ENCODE results near the gene ANKRD28.
"Not testable (repeated sequence)": the region's sequence is repeated elsewhere in the genome, so short reads cannot be mapped to it uniquely, and the experiment has no call there.

Gene ANKRD28

DNA sequence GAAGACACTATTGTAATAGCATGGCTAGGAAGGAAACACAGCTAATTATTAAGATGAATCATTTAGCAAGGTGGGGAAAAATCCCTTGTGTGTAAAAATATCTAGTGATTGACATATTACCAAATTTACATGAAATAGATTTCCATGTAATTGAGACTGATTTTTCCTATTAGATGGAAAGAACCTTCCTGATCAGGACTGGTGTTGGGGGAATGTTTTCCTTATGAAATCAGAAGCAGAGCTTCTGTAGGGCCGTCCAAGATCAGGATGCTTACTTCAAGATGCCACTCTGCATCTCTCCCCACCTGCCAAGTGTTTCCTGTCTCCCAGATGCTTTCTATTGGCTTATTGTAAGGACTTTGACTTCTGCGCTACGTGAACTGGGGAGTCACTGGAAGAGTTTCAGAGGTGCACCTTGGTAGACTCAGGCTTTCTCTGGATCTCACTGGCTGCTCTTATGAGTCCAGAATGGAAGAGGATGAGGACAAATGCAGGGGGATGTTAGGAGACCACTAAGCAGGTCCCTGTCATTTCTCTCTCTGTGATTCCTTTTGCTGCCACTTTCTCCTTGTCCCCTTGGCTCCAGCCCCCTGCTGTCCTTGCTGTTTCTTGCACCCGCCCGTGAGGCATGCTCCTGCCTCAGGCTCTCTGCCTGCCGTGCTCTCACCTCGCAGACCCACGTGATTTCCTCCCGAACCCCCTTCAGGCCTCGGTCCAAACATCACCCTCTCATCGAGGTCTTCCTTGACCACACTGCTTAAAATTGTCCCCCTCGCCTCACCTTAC is 166.2 kb downstream of the ANKRD28 start:
- no peaks in the 10 kb centered on the region for H3K36me3 ChIP-seq (ENCODE audit: control insufficient read depth, insufficient read depth, low read length)
- no peak for DNase-seq (ENCODE audit: extremely low read depth, insufficient read length)
- no peaks in the 10 kb centered on the region for H3K27me3 ChIP-seq (replicated peaks; ENCODE audit: control insufficient read depth, insufficient read depth, low read length)
- TF ChIP-seq CTCF (IDR thresholded peaks at IDR 0.05; ENCODE audit: insufficient read depth, low read length, poor library complexity, severe bottlenecking), result no peak
- H3K4me3 ChIP-seq (replicated peaks; ENCODE audit: low read depth, low read length), result no peak overlapping the region

DNA sequence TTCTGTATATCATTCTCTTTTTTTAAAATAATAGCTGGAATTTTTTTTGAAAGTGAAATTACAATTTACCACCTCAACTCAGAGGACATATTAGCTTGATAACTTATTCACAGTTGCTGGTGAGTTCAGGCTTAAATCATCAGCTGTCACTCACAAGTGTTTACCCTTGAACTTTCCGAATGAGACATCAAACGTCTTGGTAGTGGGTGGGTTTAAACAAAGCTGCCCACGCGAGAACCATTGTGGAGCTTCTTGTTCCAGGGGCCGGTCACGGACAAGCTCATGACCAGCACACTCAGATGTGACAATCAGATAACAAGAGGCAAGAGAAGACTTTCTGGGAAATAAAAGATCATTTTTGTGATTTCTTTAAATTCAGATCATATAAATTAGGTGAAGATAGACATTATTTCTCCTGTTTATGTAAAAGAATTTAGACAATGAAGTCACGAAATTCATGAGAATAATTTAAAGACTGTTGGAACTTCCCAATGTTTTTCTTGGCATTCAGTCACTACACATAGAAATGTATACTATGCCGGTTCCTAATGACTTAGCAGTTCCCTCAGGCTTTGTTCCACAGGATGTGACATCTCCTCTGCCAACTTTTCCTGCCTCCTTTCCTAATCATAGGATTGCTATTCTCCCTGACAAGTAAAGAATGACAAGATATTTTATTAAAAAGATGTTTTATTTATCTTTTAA is 167.0 kb downstream of the ANKRD28 start:
- TF ChIP-seq CTCF (IDR thresholded peaks at IDR 0.05; ENCODE audit: insufficient read depth, low read length, poor library complexity, severe bottlenecking), result no peak
- no peaks in the 10 kb centered on the region for H3K27me3 ChIP-seq (replicated peaks; ENCODE audit: control insufficient read depth, insufficient read depth, low read length)
- DNase-seq (ENCODE audit: extremely low read depth, insufficient read length), result no peak
- H3K4me3 ChIP-seq (replicated peaks; ENCODE audit: low read depth, low read length), result peak overlapping the region; percentile 33
- H3K36me3 ChIP-seq (ENCODE audit: control insufficient read depth, insufficient read depth, low read length), result no peaks in the 10 kb centered on the region

DNA sequence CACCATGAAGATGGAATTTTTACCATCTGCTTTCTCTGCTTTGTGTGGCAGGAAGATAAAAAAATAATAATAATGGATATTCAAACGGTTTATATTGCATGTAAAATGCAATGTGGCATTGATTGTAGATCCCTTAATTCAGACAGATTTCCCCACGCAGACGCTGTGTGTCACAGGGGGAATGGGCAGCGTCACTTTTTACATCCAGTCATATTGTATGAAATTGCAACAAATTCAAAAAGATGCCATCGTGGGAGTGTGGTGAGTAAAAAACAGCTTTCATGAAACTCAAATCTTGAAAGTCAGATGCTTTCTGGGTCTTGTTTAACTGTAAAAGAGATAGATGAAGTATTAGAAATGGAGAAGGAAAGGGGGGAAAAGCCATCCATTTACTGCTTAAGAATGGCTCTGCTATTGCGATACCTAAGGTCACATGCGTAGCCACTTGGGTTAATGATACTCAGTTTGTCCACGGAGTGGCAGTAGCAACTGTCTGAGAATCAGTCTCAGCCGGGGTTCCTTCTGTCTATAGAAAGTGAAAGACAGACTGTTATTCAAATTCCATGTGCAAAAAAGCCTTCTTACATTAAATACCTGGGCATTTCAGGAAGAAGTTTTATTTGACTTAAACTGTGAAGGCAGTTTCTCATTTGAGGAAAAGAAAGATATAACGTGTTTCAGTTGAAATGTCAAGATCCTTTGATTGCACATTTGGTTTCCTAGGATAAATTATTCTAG is 167.8 kb downstream of the ANKRD28 start:
- Histone ChIP-seq H3K36me3 (ENCODE audit: control insufficient read depth, insufficient read depth, low read length) (no peaks in the 10 kb centered on the region), H3K4me3 (replicated peaks; ENCODE audit: low read depth, low read length) (peak overlapping the region; percentile 33), H3K27me3 (replicated peaks; ENCODE audit: control insufficient read depth, insufficient read depth, low read length) (no peaks in the 10 kb centered on the region)
- peak; percentile 69 for TF ChIP-seq CTCF (IDR thresholded peaks at IDR 0.05; ENCODE audit: insufficient read depth, low read length, poor library complexity, severe bottlenecking)
- DNase-seq (ENCODE audit: extremely low read depth, insufficient read length), result peak; percentile 56

DNA sequence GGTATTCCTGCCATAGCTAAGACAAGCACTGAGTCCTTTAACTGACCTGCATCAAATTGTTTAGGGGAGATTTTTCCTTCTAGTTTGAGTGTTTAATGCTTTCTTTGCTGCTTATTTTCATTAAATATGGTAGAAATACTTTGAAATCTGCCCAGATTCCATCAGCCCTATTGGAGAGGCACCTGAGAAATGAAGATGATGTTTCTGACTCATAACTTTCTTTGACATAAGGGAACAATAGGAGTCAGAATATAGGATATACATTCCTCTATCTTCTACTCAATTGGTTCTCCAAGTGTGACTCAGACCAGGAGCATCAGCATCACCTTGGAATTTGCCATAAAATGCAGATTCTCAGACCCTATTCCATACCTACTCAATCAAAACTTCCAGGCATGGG is 168.8 kb downstream of the ANKRD28 start:
- TF ChIP-seq CTCF (IDR thresholded peaks at IDR 0.05; ENCODE audit: insufficient read depth, low read length, poor library complexity, severe bottlenecking), result no peak
- Histone ChIP-seq H3K27me3 (replicated peaks; ENCODE audit: control insufficient read depth, insufficient read depth, low read length) (no peaks in the 10 kb centered on the region), H3K4me3 (replicated peaks; ENCODE audit: low read depth, low read length) (no peak overlapping the region), H3K36me3 (ENCODE audit: control insufficient read depth, insufficient read depth, low read length) (no peaks in the 10 kb centered on the region)
- DNase-seq (ENCODE audit: extremely low read depth, insufficient read length), result no peak

DNA sequence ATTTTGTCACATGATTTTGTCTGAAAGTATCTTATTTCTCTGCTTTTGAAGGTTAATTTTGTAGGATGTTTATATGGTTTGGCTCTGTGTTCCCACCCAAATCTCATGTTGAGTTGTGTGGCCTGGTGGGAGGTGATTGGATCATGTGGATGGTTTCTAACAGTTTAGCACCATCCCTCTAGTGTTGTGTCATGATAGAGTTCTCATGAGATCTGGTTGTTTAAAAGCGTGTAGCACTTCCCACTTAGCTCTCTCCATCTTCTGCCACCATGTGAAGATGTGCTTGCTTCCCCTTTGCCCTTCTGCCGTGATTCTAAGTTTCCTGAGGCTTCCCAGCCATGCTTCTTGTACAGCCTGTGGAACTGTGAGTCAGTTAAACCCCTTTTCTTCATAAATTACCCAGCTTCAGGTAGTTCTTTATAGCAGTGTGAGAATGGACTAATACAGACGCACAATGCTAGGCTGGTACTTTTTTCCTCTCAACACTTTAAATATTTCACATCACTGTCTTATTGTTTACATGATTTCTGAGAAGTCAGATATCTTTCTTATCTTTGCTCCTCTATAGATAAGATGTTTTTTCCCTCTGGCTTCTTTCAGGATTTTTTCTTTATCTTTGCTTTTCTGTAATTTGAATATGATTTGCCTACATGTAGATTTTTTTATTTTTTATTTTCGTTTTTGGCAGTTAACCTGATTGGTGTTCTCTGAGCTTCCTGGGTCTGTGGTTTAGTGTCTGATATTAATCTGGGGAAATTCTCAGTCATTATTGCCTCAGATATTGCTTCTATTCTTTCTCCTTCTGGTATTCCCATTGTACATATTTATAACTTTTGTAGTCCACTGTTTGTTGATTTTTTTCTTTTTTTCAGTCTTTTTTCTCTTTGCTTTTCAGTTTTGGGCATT is 174.0 kb downstream of the ANKRD28 start:
- no peak overlapping the region for H3K4me3 ChIP-seq (replicated peaks; ENCODE audit: low read depth, low read length)
- no peaks in the 10 kb centered on the region for H3K36me3 ChIP-seq (ENCODE audit: control insufficient read depth, insufficient read depth, low read length)
- no peak for DNase-seq (ENCODE audit: extremely low read depth, insufficient read length)
- no peaks in the 10 kb centered on the region for H3K27me3 ChIP-seq (replicated peaks; ENCODE audit: control insufficient read depth, insufficient read depth, low read length)
- no peak for TF ChIP-seq CTCF (IDR thresholded peaks at IDR 0.05; ENCODE audit: insufficient read depth, low read length, poor library complexity, severe bottlenecking)

- not testable (repeated sequence) for H3K4me3 ChIP-seq (replicated peaks; ENCODE audit: low read depth, low read length); H3K27me3 ChIP-seq (replicated peaks; ENCODE audit: control insufficient read depth, insufficient read depth, low read length); DNase-seq (ENCODE audit: extremely low read depth, insufficient read length); H3K36me3 ChIP-seq (ENCODE audit: control insufficient read depth, insufficient read depth, low read length)
Observed at GRCh38 chr3:15619659-15620464, 177.9 kb downstream of the ANKRD28 start.

All from GM06990 (cell line).